Calu3 (cell line): Measurements from ENCODE around the gene EFTUD2. TPM values are rescaled to one million over a fixed set of nuclear protein-coding genes. Genes with fewer than 3 reads are reported as not detected.

Experiments used
- BruUV-seq: library from RNA; stranded (reverse); fragments of 400-500 nt; replicated peaks from 2 replicates; lab custom pipeline; 2021; lab: Mats Ljungman, UMichigan
- CTCF ChIA-PET: fragments of 300-600 bp; sonication (Branson Sonifier 250); formaldehyde crosslinking; loops from one replicate; lab custom pipeline; 2022; ENCODE audit warnings: antibody characterized with exemption; lab: Charles Lee
- DNase-seq: peaks from one replicate; pipeline ENCODE4 v3.0.0; 2022
- H3K27ac Mint-ChIP-seq: one replicate; pipeline ENCODE4 v1.8.0; 2022; ENCODE audit warnings: mixed read lengths; ENCODE audit not compliant: unreplicated experiment
- H3K27me3 Mint-ChIP-seq: one replicate; pipeline ENCODE4 v1.8.0; 2022; ENCODE audit warnings: mixed read lengths; ENCODE audit not compliant: unreplicated experiment
- H3K36me3 Mint-ChIP-seq: one replicate; pipeline ENCODE4 v1.8.0; 2022; ENCODE audit warnings: mild to moderate bottlenecking, moderate library complexity, mixed read lengths; ENCODE audit not compliant: insufficient read depth, unreplicated experiment
- H3K4me1 Mint-ChIP-seq: one replicate; pipeline ENCODE4 v1.8.0; 2022; ENCODE audit warnings: mild to moderate bottlenecking, low read depth, mixed read lengths; ENCODE audit not compliant: unreplicated experiment
- H3K4me3 Mint-ChIP-seq: one replicate; pipeline ENCODE4 v1.8.0; 2022; ENCODE audit warnings: mild to moderate bottlenecking, low read depth, moderate library complexity, mixed read lengths; ENCODE audit not compliant: unreplicated experiment
- H3K9me3 Mint-ChIP-seq: one replicate; pipeline ENCODE4 v1.8.0; 2022; ENCODE audit warnings: low read depth, mixed read lengths; ENCODE audit not compliant: unreplicated experiment
- CTCF ChIP-seq: fragments of 200-600 bp; IDR thresholded peaks from one replicate; pipeline ENCODE4 v1.8.0; 2022; ENCODE audit warnings: antibody characterized with exemption; ENCODE audit not compliant: unreplicated experiment
- intact Hi-C: fragments of 100-400 bp; cut with micrococcal nuclease; formaldehyde crosslinking; loops from one replicate; pipeline ENCODE4 v1.10.0; 2022; ENCODE audit not compliant: unreplicated experiment
- total RNA-seq: library from RNA; stranded (reverse); gene quantifications from 2 replicates; pipeline ENCODE4 v1.2.3, GENCODE V29; 2022

The EFTUD2 gene
- total RNA-seq, 1 experiment from 2014 or later = 197 TPM

- H3K27ac Mint-ChIP-seq = no peak overlapping the region
- BruUV-seq = no TSS peak
- intact Hi-C loops = loop anchor here (10.0 kb wide), 1 partner anchor 223 kb away; the partner anchor contains the start of genes ACBD4 and PLCD3
- no peaks in the 10 kb centered on the region for H3K9me3 Mint-ChIP-seq
- peaks cover 44% of the 10 kb centered on the region for H3K27me3 Mint-ChIP-seq
- TF ChIP-seq CTCF = peak; percentile 86
- H3K36me3 Mint-ChIP-seq = no peaks in the 10 kb centered on the region
- H3K4me3 Mint-ChIP-seq = peak overlapping the region; percentile 54
- peaks cover 22% of the 10 kb centered on the region for H3K4me1 Mint-ChIP-seq
- peak; percentile 86 for DNase-seq
- CTCF ChIA-PET = interaction anchor here (0.6 to 2.2 kb wide), 16 partner anchors 9 to 224 kb away, joined by 3 to 17 read pairs (median 3); partner anchors contain the start of genes ACBD4, EFTUD2 and KIF18B
Observed at GRCh38 chr17:44911133-44912001, 12.1 kb upstream of the EFTUD2 start.

- intact Hi-C loops = loop anchor here (10.0 kb wide), 1 partner anchor 224 kb away; the partner anchor contains the start of genes ACBD4 and PLCD3
- Mint-ChIP-seq H3K4me3 (no peak overlapping the region), H3K27me3 (peaks cover 51% of the 10 kb centered on the region), H3K36me3 (no peaks in the 10 kb centered on the region), H3K4me1 (peaks cover 22% of the 10 kb centered on the region), H3K27ac (no peak overlapping the region), H3K9me3 (no peaks in the 10 kb centered on the region)
- BruUV-seq = no TSS peak
- no peak for DNase-seq
- CTCF ChIA-PET = interaction anchor here (0.6 to 2.2 kb wide), 18 partner anchors 10 to 225 kb away, joined by 3 to 17 read pairs (median 4); partner anchors contain the start of genes ACBD4, EFTUD2 and KIF18B
- TF ChIP-seq CTCF = no peak
Observed at GRCh38 chr17:44910231-44911106, 11.2 kb upstream of the EFTUD2 start.

- CTCF ChIA-PET = interaction anchor here (0.6 to 2.2 kb wide), 7 partner anchors 11 to 207 kb away, joined by 3 to 17 read pairs (median 4); partner anchors contain the start of gene EFTUD2
- no peak for DNase-seq
- intact Hi-C loops = loop anchor here (10.0 kb wide), 1 partner anchor 225 kb away; the partner anchor contains the start of genes ACBD4 and PLCD3
- no peak overlapping the region for H3K4me3 Mint-ChIP-seq
- TF ChIP-seq CTCF = no peak
- BruUV-seq = no TSS peak
- H3K4me1 Mint-ChIP-seq = peaks cover 27% of the 10 kb centered on the region
- H3K27me3 Mint-ChIP-seq = peaks cover 51% of the 10 kb centered on the region
- H3K27ac Mint-ChIP-seq = no peak overlapping the region
- H3K9me3 Mint-ChIP-seq = no peaks in the 10 kb centered on the region
- H3K36me3 Mint-ChIP-seq = no peaks in the 10 kb centered on the region
Observed at GRCh38 chr17:44909681-44910144, 10.5 kb upstream of the EFTUD2 start.
